ENCODE data around the gene TRAF1. TPM values are rescaled to one million over a fixed set of nuclear protein-coding genes. Genes with fewer than 3 reads are reported as not detected.
A peak's percentile ranks its signal among the peaks of the same experiment; 100 is the strongest.

The TRAF1 gene
- total and polyA plus RNA-seq, 2 of the 13 experiments (the other 11 are each of a cell fraction or from before 2014, with no cell fraction given) = 0.44 to 1.0 TPM

DNA sequence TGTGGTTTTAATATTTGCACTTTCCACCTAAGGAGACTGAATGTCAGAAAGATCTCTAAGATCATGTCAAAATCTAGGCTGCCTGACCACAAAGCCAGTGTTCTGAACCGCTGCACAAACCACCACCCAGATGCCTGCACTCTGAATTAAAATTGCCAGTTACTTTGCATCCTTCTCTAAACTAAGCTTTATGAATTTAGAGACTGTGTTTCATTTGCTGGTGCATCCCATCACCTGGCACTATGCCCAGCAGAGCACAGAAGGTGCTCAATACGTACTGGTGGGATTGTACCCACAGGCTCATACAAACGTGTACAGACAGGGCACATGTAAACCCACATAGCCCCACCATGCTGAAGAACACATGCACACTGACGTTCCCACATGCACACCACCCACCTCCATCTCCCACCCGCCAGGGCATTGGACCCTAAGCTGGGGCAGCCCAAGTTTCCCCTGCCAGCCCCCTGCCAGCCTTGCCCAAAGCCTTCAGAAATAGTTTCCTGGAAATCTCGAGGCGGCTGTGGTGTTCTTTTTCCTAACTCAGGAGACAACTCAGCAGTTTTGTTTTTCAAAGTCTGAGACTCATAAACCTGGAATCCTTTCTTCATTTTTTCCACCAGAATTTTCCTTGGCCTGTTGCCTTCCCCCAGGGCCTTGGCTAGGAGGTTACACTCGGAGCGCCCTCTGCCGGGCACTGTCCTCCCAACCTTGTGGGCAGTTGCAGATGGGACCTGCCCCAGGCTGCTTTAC lies 9.6 kb upstream of the TRAF1 start:
- CTCF ChIA-PET (ENCODE audit: low intra/inter-chr PET ratio, low total read pairs) = interaction anchor here (2.0 to 2.6 kb wide), 2 partner anchors 180 to 193 kb away, joined by 11 to 40 read pairs; no protein-coding TSS in a partner anchor
- POLR2A ChIA-PET = interaction anchor here (1.3 kb wide), 1 partner anchor 180 kb away, joined by 4 read pairs; no protein-coding TSS in a partner anchor
- H3K79me2 ChIP-seq (ENCODE audit: insufficient read depth, low read length) = no peaks in the 10 kb centered on the region
- no peak overlapping the region for H3K4me3 ChIP-seq (replicated peaks in 1 of 3; ENCODE audit: insufficient read depth in 1 of 3, low read depth in 2 of 3, low read length in 3 of 3)
- FAIRE-seq (peak; percentile 74), DNase-seq (ENCODE audit: low spot score) (peak; percentile 65), ATAC-seq (peak; percentile 95)
- peaks cover 20% of the 10 kb centered on the region for H3K4me1 ChIP-seq (ENCODE audit: insufficient read depth, low read length)
- no peaks in the 10 kb centered on the region for H3K9me3 ChIP-seq (ENCODE audit: low read length)
- in situ Hi-C loops (cut with HindIII; ENCODE audit: extremely low pct_ligation_motif_present, low pct_unique_long_range_greater_than_20kb) (loop anchor here (5.0 kb wide), 1 partner anchor 179 kb away; no protein-coding TSS in a partner anchor), intact Hi-C loops (cut with micrococcal nuclease; ENCODE audit: unreplicated experiment) (loop anchor here (1.0 to 5.0 kb wide), 2 partner anchors 180 to 194 kb away; no protein-coding TSS in a partner anchor)
- H3K27me3 ChIP-seq (ENCODE audit: control insufficient read depth in 1 of 2, insufficient read depth in 2 of 2, low read length in 2 of 2) = no peaks in the 10 kb centered on the region
- no peaks in the 10 kb centered on the region for H3K36me3 ChIP-seq (replicated peaks in 1 of 2; ENCODE audit: control insufficient read depth in 1 of 2, insufficient read depth in 2 of 2, low read length in 2 of 2)
- WGBS (ENCODE audit: low lambda C conversion rate) = 1% methylated on average over 6 of the region's 10 CpGs
- no TSS peak for BruUV-seq (replicated peaks)
- H4K20me1 ChIP-seq (ENCODE audit: insufficient read depth, low read length) = no peaks in the 10 kb centered on the region
- H3K9ac ChIP-seq (ENCODE audit: insufficient read depth, low read depth, low read length) = no peak overlapping the region
- no peak overlapping the region for H2AFZ ChIP-seq (ENCODE audit: low read length)
- H3K4me2 ChIP-seq (ENCODE audit: low read depth, low read length) = peak overlapping the region; percentile 43
- H3K27ac ChIP-seq (ENCODE audit: extremely low read length, insufficient read depth, low read length) = no peak overlapping the region
- no peak for TF ChIP-seq ZNF10 (CRISPR knock-in tag; IDR thresholded peaks at IDR 0.05; ENCODE audit: borderline replicate concordance, low read depth)
- TF ChIP-seq, protein P1, sequence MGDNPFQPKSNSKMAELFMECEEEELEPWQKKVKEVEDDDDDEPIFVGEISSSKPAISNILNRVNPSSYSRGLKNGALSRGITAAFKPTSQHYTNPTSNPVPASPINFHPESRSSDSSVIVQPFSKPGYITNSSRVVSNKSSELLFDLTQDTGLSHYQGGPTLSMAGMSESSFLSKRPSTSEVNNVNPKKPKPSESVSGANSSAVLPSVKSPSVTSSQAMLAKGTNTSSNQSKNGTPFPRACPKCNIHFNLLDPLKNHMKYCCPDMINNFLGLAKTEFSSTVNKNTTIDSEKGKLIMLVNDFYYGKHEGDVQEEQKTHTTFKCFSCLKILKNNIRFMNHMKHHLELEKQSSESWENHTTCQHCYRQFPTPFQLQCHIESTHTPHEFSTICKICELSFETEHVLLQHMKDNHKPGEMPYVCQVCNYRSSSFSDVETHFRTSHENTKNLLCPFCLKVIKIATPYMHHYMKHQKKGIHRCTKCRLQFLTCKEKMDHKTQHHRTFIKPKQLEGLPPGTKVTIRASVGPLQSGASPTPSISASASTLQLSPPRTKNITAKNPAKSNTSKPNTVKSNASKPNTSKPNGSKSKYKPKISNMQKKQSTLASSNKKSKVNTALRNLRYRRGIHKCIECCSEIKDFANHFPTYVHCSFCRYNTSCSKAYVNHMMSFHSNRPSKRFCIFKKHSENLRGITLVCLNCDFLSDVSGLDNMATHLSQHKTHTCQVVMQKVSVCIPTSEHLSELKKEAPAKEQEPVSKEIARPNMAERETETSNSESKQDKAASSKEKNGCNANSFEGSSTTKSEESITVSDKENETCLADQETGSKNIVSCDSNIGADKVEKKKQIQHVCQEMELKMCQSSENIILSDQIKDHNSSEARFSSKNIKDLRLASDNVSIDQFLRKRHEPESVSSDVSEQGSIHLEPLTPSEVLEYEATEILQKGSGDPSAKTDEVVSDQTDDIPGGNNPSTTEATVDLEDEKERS (CRISPR knock-in tag; IDR thresholded peaks at IDR 0.05) = no peak
- no peak for TF ChIP-seq XBP1 (CRISPR knock-in tag; IDR thresholded peaks at IDR 0.05)
- TF ChIP-seq ZNF619 (CRISPR knock-in tag; IDR thresholded peaks at IDR 0.05) = no peak
- TF ChIP-seq, protein P2, sequence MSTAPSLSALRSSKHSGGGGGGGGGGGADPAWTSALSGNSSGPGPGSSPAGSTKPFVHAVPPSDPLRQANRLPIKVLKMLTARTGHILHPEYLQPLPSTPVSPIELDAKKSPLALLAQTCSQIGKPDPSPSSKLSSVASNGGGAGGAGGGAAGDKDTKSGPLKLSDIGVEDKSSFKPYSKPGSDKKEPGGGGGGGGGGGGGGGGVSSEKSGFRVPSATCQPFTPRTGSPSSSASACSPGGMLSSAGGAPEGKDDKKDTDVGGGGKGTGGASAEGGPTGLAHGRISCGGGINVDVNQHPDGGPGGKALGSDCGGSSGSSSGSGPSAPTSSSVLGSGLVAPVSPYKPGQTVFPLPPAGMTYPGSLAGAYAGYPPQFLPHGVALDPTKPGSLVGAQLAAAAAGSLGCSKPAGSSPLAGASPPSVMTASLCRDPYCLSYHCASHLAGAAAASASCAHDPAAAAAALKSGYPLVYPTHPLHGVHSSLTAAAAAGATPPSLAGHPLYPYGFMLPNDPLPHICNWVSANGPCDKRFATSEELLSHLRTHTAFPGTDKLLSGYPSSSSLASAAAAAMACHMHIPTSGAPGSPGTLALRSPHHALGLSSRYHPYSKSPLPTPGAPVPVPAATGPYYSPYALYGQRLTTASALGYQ (CRISPR knock-in tag; IDR thresholded peaks at IDR 0.05) = no peak
- TF ChIP-seq, protein P3, sequence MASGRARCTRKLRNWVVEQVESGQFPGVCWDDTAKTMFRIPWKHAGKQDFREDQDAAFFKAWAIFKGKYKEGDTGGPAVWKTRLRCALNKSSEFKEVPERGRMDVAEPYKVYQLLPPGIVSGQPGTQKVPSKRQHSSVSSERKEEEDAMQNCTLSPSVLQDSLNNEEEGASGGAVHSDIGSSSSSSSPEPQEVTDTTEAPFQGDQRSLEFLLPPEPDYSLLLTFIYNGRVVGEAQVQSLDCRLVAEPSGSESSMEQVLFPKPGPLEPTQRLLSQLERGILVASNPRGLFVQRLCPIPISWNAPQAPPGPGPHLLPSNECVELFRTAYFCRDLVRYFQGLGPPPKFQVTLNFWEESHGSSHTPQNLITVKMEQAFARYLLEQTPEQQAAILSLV (CRISPR knock-in tag; IDR thresholded peaks at IDR 0.05; ENCODE audit: borderline replicate concordance) = no peak
- TF ChIP-seq ZNF782 (CRISPR knock-in tag; IDR thresholded peaks at IDR 0.05; ENCODE audit: borderline replicate concordance) = no peak
- no peak for TF ChIP-seq MEIS1 (CRISPR knock-in tag; IDR thresholded peaks at IDR 0.05; ENCODE audit: borderline replicate concordance)
- TF ChIP-seq RBM39 (IDR thresholded peaks at IDR 0.05; ENCODE audit: low read depth, low read length, poor library complexity, severe bottlenecking) = no peak
- TF ChIP-seq ZNF354B (CRISPR knock-in tag; IDR thresholded peaks at IDR 0.05) = no peak
- TF ChIP-seq, protein P4, sequence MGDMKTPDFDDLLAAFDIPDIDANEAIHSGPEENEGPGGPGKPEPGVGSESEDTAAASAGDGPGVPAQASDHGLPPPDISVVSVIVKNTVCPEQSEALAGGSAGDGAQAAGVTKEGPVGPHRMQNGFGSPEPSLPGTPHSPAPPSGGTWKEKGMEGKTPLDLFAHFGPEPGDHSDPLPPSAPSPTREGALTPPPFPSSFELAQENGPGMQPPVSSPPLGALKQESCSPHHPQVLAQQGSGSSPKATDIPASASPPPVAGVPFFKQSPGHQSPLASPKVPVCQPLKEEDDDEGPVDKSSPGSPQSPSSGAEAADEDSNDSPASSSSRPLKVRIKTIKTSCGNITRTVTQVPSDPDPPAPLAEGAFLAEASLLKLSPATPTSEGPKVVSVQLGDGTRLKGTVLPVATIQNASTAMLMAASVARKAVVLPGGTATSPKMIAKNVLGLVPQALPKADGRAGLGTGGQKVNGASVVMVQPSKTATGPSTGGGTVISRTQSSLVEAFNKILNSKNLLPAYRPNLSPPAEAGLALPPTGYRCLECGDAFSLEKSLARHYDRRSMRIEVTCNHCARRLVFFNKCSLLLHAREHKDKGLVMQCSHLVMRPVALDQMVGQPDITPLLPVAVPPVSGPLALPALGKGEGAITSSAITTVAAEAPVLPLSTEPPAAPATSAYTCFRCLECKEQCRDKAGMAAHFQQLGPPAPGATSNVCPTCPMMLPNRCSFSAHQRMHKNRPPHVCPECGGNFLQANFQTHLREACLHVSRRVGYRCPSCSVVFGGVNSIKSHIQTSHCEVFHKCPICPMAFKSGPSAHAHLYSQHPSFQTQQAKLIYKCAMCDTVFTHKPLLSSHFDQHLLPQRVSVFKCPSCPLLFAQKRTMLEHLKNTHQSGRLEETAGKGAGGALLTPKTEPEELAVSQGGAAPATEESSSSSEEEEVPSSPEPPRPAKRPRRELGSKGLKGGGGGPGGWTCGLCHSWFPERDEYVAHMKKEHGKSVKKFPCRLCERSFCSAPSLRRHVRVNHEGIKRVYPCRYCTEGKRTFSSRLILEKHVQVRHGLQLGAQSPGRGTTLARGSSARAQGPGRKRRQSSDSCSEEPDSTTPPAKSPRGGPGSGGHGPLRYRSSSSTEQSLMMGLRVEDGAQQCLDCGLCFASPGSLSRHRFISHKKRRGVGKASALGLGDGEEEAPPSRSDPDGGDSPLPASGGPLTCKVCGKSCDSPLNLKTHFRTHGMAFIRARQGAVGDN (CRISPR knock-in tag; IDR thresholded peaks at IDR 0.05) = peak; percentile 27

All from HepG2 (cell line).